Measurements from ENCODE around the gene MIEN1. TPM values are rescaled to one million over a fixed set of nuclear protein-coding genes. Genes with fewer than 3 reads are reported as not detected.

MIEN1 gene
- total and polyA plus RNA-seq, 2 of the 13 experiments (the other 11 are each of a cell fraction or from before 2014, with no cell fraction given) = 40.6 to 56.6 TPM

- TF ChIP-seq YEATS4 (CRISPR knock-in tag; IDR thresholded peaks at IDR 0.05; ENCODE audit: borderline replicate concordance) (peak; percentile 59; the same call in 1 of the 2 replicates), MEF2D (CRISPR knock-in tag; IDR thresholded peaks at IDR 0.05) (peak; percentile 42; the same call in 1 of the 2 replicates), ATF7 (IDR thresholded peaks at IDR 0.05) (peak; percentile 86), ATF7 (CRISPR knock-in tag; IDR thresholded peaks at IDR 0.05) (peak; percentile 71; the same call in 1 of the 2 replicates), ZMYM4 (CRISPR knock-in tag; IDR thresholded peaks at IDR 0.05) (peak; percentile 64; the same call in 1 of the 2 replicates), MXI1 (IDR thresholded peaks at IDR 0.05; ENCODE audit: borderline replicate concordance, low read depth, low read length) (peak; percentile 91; the same call in 2 of the 3 replicates), NFKB2 (CRISPR knock-in tag; IDR thresholded peaks at IDR 0.05; ENCODE audit: borderline replicate concordance) (0 out of 2 replicates have a peak, but pooled peaks have one; percentile 20), MEIS1 (CRISPR knock-in tag; IDR thresholded peaks at IDR 0.05; ENCODE audit: borderline replicate concordance) (peak; percentile 99), NR2F1 (CRISPR knock-in tag; IDR thresholded peaks at IDR 0.05) (peak in 1 of 2 experiments; percentile 61; a peak in 1 of 4 replicates), BCL3 (CRISPR knock-in tag; IDR thresholded peaks at IDR 0.05) (0 out of 2 replicates have a peak, but pooled peaks have one; percentile 47), ZNF569 (CRISPR knock-in tag; IDR thresholded peaks at IDR 0.05; ENCODE audit: borderline replicate concordance) (0 out of 2 replicates have a peak, but pooled peaks have one; percentile 41), HOMEZ (CRISPR knock-in tag; IDR thresholded peaks at IDR 0.05; ENCODE audit: low read depth) (no peak), HCFC1 (IDR thresholded peaks at IDR 0.05; ENCODE audit: low read depth, low read length) (no peak), HNF1B (CRISPR knock-in tag; IDR thresholded peaks at IDR 0.05) (peak; percentile 72), SALL1 (CRISPR knock-in tag; IDR thresholded peaks at IDR 0.05) (peak; percentile 86; the same call in 1 of the 2 replicates), FOXA1 (IDR thresholded peaks at IDR 0.05) (peak; percentile 94), FOXA1 (CRISPR knock-in tag; IDR thresholded peaks at IDR 0.05) (peak; percentile 92), PAXIP1 (CRISPR knock-in tag; conservative IDR thresholded peaks at IDR 0.05) (peak; percentile 95), SRSF1 (optimal IDR thresholded peaks at IDR 0.05; ENCODE audit: low read depth, low read length) (no peak)
Observed at GRCh38 chr17:39702901-39703893, 27.1 kb downstream of the MIEN1 start (continued).

All from HepG2 (cell line).